Stimulated activated CD8-positive, alpha-beta memory T cell treated with anti-CD3 and anti-CD28 coated beads, Interleukin-7, amount 100 ng/mL, for 24 hours (primary cell): ENCODE measurements around the gene TNS1.

Experiments used
- DNase-seq: peaks from one replicate; pipeline ENCODE4 v3.0.0-alpha.2; 2020; ENCODE audit warnings: low read depth

TNS1 gene

DNA sequence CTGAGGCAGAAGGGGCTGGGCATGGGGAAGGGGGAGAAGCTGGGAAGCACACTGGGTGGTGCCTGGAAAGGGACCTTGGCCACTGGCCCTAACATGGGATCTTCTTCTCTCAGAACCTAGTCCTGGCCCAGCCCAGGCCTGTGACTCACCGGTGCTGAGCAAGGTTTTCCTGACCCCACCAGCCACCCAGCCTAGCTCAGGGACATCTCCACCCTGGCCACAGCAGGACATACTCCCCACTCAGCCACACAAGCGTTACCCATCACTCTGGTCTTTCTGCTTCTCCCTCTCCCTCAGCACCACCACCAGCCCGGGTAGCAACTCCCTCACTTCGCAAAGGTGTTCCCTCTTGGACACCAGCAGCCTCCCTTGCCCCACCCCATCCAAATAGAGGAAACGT lies 22.8 kb downstream of the TNS1 start:
- DNase-seq = no peak

- DNase-seq = no peak
Measured at GRCh38 chr2:217979151-217979811, 23.5 kb downstream of the TNS1 start.

DNA sequence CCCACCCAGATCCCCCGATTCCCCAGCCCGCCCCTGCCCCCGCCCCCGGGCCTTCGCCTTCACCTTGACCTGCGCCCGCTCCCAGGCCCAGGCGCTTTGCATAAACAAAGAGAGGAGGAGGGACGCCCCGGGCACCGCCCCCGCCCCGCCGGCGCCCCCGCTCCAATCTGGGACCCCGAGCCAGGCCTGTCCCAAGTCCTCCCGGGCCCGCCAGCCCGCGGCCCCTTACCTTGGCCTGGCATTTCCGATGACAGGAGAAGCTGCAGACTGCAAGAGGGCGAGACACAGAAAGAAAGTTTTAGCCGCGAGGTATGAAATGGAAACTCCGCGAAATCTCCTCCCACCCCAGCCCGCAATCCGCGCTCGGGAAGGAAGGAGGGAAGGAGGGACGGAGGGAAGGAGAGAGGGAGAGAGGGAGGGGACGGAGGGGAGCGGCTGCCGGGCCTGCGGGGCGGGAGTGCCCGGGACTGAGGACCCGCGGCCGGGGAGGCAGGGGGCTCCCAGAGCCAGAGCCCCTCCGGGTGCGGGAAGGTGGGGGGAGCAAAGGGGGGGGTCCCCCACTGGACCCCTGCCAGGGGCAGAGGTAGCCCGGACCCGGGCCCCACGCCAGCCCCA lies 24.2 kb downstream of the TNS1 start:
- DNase-seq = no peak

GRCh38 chr2:217977840-217978535 lies 24.8 kb downstream of the TNS1 start:
- DNase-seq = no peak

DNA sequence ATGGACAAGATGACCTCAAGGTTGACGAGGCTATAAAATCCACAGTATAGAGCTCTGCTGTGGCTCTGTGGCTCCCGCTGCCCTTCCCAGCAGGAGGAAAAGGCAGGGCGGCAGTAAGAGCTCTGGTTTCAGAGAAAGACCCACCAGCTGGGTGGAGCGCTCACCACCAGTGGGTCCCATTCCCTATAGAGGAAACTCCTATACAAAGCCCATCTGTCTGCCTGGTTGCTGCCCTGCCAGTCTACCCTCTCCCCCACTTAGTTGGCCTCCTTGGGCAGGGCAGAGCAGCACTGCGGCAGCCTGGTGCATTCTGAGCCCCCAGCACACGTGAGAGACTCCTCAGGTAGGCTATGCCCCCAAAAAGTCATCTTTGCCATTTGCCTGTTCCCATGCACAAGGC lies 26.5 kb downstream of the TNS1 start:
- no peak for DNase-seq

DNA sequence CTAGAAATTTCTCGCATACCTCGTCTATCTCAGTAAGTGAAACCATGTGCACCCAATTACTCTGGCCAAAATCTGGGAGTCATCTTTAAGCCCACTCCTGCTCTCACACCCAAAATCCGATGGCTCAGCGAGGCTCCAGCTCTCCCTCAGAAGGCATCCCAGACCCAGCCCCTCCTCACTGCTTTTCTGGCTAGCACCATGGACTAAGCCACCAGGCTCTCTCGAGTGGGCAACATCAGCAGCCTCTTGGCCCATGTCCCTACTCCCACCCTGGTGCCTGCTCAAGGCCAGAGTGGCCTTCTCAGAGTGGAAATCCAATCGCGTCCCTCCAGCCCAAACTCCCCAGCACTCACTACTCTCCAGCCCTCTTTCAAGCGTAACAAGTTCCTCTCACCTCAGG lies 27.2 kb downstream of the TNS1 start:
- no peak for DNase-seq

- no peak for DNase-seq
Measured at GRCh38 chr2:217974389-217975005, 28.3 kb downstream of the TNS1 start.

- no peak for DNase-seq
Measured at GRCh38 chr2:217973008-217973787, 29.6 kb downstream of the TNS1 start.

- DNase-seq = no peak
Measured at GRCh38 chr2:217972490-217972889, 30.3 kb downstream of the TNS1 start.

GRCh38 chr2:217972037-217972436 lies 30.8 kb downstream of the TNS1 start:
- DNase-seq = no peak

GRCh38 chr2:217971166-217971565 lies 31.6 kb downstream of the TNS1 start:
- DNase-seq = no peak

DNA sequence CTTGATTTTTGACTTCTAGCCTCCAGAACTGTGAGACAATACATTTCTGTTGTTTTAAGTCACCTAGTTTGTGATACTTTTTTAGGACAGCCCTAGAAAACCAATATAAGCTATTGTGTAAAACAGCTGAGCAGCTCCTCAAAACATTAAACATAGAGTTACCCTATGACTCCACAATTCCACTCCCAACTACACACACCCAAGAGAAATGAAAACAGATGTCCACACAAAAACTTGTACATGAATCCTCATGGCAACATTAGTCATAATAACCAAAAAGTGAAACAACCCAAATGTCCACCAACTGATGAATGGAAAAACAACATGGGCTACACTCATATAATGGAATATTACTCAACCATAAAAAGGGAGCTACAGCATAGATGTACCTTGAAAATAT lies 32.6 kb downstream of the TNS1 start:
- no peak for DNase-seq

- no peak for DNase-seq
Measured at GRCh38 chr2:217969588-217969987, 33.2 kb downstream of the TNS1 start.

DNA sequence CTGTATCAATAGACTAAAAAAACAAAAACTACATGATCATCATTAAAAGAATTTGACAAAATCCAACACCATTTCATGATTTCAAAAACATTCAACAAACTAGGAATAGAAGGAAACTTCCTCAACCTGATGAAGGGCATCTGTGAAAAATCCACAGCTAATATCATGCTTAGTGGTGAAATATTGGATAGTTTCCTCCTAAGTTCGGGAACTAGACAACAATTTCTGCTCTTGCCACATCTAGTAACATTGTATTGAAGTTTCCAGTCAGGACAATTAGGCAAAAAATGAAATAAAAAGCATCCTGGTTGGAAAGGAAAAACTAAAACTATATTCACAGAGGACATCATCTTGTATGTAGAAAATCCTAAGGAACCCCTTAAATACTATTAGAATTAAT lies 34.8 kb downstream of the TNS1 start:
- no peak for DNase-seq

- DNase-seq = no peak
Measured at GRCh38 chr2:217966423-217967070, 36.2 kb downstream of the TNS1 start.

DNA sequence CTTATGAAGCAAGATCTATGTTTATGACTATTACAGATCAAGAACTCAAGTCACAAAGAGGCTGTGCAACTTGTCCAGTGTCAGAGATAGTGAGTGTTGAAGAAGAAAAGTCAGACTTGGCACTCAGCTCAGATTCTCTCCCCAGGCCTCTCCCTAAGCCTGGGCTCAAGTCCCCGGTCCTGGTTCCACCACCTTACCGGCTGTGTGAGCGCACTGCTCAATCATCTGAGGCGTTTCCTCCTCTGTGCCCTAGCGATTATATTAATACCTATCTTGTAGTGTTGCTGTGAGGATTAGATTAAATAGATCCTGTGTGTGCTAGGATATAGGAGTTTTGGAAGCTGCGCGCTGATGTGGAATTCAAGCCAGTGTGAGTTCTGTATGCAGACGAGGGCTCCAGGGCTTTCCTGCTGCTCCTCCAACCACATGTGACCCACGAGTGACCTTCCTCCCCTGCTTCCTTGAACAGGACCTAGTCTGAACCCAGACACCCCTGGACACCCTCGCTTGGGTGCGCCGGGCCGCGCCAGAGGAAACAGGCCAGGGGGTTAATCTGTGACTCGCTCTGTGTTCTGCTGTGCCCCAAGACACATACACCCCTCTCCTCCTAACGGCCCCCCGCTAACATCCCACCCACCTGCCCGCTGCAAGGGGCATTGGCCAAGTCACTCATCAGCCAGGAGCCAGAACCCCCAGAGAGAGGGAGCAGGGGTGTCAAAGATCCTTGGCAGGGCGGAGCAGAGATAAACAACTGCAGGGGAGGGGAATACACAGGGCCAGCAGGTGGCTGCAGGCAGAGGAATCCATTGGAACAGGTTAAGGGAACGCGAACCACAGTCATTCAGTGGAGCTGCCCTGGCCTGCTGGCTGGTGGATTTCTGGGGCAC lies 38.3 kb downstream of the TNS1 start:
- no peak for DNase-seq

- DNase-seq = no peak
Measured at GRCh38 chr2:217960351-217960750, 42.4 kb downstream of the TNS1 start.

- DNase-seq = no peak
Measured at GRCh38 chr2:217959723-217960122, 43.1 kb downstream of the TNS1 start.

GRCh38 chr2:217958884-217959225 lies 43.9 kb downstream of the TNS1 start:
- no peak for DNase-seq

DNA sequence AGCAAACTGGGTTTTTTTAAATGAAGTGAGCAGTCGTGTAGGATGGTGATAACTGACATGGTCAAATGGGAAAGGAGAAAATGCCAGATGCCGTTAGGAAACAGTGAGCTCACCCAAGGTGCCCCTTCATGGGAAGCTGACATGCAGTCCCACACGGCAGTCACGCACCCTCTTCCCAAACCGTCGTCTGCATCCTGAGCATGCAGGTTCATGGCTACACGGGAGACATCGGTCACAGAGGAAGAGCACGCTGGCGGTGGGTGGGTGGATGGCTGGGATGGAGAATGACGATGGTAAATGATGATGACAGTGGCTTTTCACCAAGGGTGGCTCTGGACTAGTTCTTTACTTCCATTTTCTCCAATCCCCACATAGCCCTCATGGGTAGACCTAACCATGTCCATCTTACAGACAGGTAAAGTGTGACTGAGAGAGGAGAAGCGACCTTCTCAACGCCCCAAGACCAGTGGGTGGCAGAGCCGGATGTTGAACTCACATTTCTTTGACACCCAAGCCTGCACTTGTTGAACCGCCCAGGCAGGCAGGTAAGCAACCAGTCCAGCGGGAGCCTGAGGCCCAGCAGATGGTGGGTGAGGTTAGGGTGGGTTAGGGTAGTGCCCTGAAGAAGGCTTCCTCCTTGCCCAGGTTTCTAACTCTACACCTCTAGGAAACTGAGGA lies 44.5 kb downstream of the TNS1 start:
- DNase-seq = no peak
